PC-3 (cell line): ENCODE results near the gene PTPRN2. TPM values are rescaled to one million over a fixed set of nuclear protein-coding genes. Genes with fewer than 3 reads are reported as not detected.

Experiments used
- ATAC-seq: fragments of 200-7000 bp; cut with Tn5 transposase; 2 replicates; pipeline ENCODE4 v1.9.1; 2020; ENCODE audit warnings: mild to moderate bottlenecking, moderate library complexity
- BruUV-seq: library from RNA; stranded (reverse); fragments of 400-500 nt; replicated peaks from 2 replicates; lab custom pipeline; 2021; lab: Mats Ljungman, UMichigan
- CTCF ChIA-PET: fragments of 300-600 bp; sonication (Branson Sonifier 250); formaldehyde crosslinking; loops from one replicate; lab custom pipeline; 2022; ENCODE audit warnings: antibody characterized with exemption; lab: Charles Lee
- POLR2A ChIA-PET: fragments of 300-600 bp; sonication (Branson Sonifier 250); formaldehyde crosslinking; loops from one replicate; lab custom pipeline; 2022; ENCODE audit warnings: antibody characterized with exemption; ENCODE audit not compliant: unreplicated experiment; lab: Charles Lee
- DNase-seq: peaks from one replicate; pipeline ENCODE4 v3.0.0-alpha.2; 2015
- H2AFZ ChIP-seq: fragments of 300-600 bp; sonication (generic); 2 replicates; pipeline ENCODE4 v1.6.0; 2016; ENCODE audit warnings: antibody characterized with exemption, low read length
- H3F3A ChIP-seq: fragments of 300-600 bp; sonication (generic); one replicate; pipeline ENCODE4 v1.6.0; 2017; ENCODE audit warnings: antibody characterized with exemption, low read length, control low read depth, mild to moderate bottlenecking; ENCODE audit not compliant: unreplicated experiment
- H3K27ac ChIP-seq: fragments of 300-600 bp; sonication (generic); 2 replicates; pipeline ENCODE4 v1.5.1; 2016; ENCODE audit warnings: mild to moderate bottlenecking, low read length
- H3K27me3 ChIP-seq: fragments of 300-600 bp; sonication (generic); 2 replicates; pipeline ENCODE4 v1.6.1; 2016; ENCODE audit warnings: low read length, mixed read lengths
- H3K36me3 ChIP-seq: fragments of 300-600 bp; sonication (generic); 2 replicates; pipeline ENCODE4 v1.6.1; 2016; ENCODE audit warnings: low read depth, mixed run types, low read length, mixed read lengths
- H3K4me1 ChIP-seq: fragments of 300-600 bp; sonication (generic); 2 replicates; pipeline ENCODE4 v1.5.1; 2016; ENCODE audit warnings: low read length; ENCODE audit not compliant: insufficient read depth
- H3K4me2 ChIP-seq: fragments of 300-600 bp; sonication (generic); 2 replicates; pipeline ENCODE4 v1.6.0; 2016; ENCODE audit warnings: low read length
- H3K4me3 ChIP-seq: fragments of 300-600 bp; sonication (generic); 2 replicates; pipeline ENCODE4 v1.5.1; 2016; ENCODE audit warnings: mild to moderate bottlenecking, low read length, mixed read lengths
- H3K79me2 ChIP-seq: fragments of 300-600 bp; sonication (generic); 2 replicates; pipeline ENCODE4 v1.6.1; 2017; ENCODE audit warnings: low read length, mixed read lengths
- H3K9ac ChIP-seq: fragments of 300-600 bp; sonication (generic); 2 replicates; pipeline ENCODE4 v1.6.0; 2016; ENCODE audit warnings: mild to moderate bottlenecking, low read length
- H3K9me2 ChIP-seq: fragments of 300-600 bp; sonication (generic); replicated peaks from 2 replicates; pipeline ENCODE4 v1.6.1; 2016; ENCODE audit warnings: mixed run types, low read length, mixed read lengths
- H3K9me3 ChIP-seq: fragments of 300-600 bp; sonication (generic); 2 replicates; pipeline ENCODE4 v1.6.1; 2016; ENCODE audit warnings: low read length, mixed read lengths
- H4K20me1 ChIP-seq: fragments of 300-600 bp; sonication (generic); 2 replicates; pipeline ENCODE4 v1.6.1; 2016; ENCODE audit warnings: low read length, mixed read lengths
- EZH2 ChIP-seq: fragments of 300-600 bp; sonication (generic); IDR thresholded peaks from one replicate; pipeline ENCODE4 v1.6.1; 2017; ENCODE audit warnings: antibody characterized with exemption, mild to moderate bottlenecking, low read length; ENCODE audit not compliant: unreplicated experiment
- EZH2phosphoT487 ChIP-seq: fragments of 300-600 bp; sonication (generic); IDR thresholded peaks from 2 replicates; pipeline ENCODE4 v1.6.1; 2018; ENCODE audit warnings: mild to moderate bottlenecking, antibody characterized with exemption, low read length, borderline replicate concordance
- intact Hi-C: fragments of 100-400 bp; cut with micrococcal nuclease; formaldehyde crosslinking; loops from 2 replicates; pipeline ENCODE4 v1.9.0; 2023
- total RNA-seq: library from RNA; depleted of rRNA; stranded (reverse); fragments of >200 nt; gene quantifications from 2 replicates; pipeline ENCODE4 v1.2.3, GENCODE V29; 2014
- TF ChIP-seq, protein P1 (sequence below): fragments of 300-600 bp; sonication (generic); conservative IDR thresholded peaks from 2 replicates; pipeline ENCODE4 v1.5.1; 2017; ENCODE audit warnings: antibody characterized with exemption, low read depth, mild to moderate bottlenecking, low read length

PTPRN2 gene
- total RNA-seq, 1 experiment from 2014 or later, result 3.2 TPM

DNA sequence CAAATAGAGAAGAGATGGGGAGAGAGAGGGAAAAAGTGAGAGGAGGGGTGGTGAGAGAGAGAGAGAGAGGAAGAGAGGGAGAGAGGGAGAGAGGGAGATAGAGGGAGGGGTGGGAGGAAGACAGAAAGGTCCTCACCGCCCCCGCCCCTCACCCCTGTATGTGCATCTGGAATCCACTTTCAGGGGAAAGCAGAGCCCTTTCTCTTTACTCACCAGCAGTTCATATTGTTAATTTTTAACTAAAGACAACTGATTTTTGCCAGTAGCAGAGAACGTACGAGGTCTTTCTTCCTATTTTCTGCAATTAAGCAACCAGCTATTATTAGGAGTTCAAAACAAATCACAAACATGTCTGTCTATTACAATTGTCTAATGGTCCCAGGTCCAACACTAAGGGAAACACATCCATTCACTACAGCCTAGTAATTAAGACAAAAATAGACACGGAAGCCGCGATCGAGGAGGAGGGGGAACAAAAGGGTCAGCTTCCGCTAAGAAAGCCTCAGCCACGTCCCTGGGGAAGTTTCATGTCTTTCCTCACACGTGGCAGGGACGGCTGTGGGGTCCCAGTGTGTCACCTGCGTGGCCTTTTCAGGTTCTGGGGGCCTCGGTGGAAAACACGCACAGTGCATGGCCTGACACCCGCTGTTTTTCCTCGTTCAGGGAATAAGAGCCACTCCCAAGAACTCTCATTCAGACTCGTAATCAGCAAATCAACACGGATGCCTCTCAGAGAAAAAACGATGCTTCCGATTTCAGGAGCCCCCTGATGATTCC, 572.0 kb downstream of the PTPRN2 start:
- H3K4me2 ChIP-seq, result no peak overlapping the region
- TF ChIP-seq, protein P1, sequence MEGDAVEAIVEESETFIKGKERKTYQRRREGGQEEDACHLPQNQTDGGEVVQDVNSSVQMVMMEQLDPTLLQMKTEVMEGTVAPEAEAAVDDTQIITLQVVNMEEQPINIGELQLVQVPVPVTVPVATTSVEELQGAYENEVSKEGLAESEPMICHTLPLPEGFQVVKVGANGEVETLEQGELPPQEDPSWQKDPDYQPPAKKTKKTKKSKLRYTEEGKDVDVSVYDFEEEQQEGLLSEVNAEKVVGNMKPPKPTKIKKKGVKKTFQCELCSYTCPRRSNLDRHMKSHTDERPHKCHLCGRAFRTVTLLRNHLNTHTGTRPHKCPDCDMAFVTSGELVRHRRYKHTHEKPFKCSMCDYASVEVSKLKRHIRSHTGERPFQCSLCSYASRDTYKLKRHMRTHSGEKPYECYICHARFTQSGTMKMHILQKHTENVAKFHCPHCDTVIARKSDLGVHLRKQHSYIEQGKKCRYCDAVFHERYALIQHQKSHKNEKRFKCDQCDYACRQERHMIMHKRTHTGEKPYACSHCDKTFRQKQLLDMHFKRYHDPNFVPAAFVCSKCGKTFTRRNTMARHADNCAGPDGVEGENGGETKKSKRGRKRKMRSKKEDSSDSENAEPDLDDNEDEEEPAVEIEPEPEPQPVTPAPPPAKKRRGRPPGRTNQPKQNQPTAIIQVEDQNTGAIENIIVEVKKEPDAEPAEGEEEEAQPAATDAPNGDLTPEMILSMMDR, result no peak
- TF ChIP-seq EZH2 (no peak), EZH2phosphoT487 (no peak)
- BruUV-seq, result no TSS peak

DNA sequence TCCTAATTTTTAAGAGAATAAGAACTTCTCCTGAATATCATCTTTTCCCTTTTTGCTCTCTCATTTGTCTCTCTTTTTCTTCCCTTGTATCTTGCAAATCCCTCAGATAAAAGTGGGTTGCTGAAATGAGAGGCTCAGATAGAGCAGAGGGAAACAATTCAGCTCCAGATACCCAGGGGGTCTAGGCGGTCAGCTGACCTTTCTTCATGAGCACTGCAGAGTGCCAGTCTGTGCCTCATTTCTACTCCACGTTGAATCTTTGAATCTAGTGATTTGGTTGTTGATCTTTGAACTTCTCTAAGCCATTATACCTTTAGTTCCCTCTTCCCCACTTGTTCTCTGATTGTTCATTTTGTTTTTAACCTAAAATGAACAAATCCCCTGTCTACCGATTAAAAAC, 572.6 kb downstream of the PTPRN2 start:
- ChIA-PET CTCF (no interaction called here), POLR2A (no interaction called here)
- Histone ChIP-seq H3K9me3 (no peaks in the 10 kb centered on the region), H4K20me1 (no peaks in the 10 kb centered on the region), H3K27me3 (peaks cover 17% of the 10 kb centered on the region), H3K79me2 (no peaks in the 10 kb centered on the region), H3K4me3 (no peak overlapping the region), H3K9ac (no peak overlapping the region), H3K4me2 (no peak overlapping the region), H2AFZ (no peak overlapping the region), H3F3A (no peaks in the 10 kb centered on the region), H3K36me3 (no peaks in the 10 kb centered on the region), H3K9me2 (no peaks in the 10 kb centered on the region), H3K4me1 (no peaks in the 10 kb centered on the region), H3K27ac (no peak overlapping the region)
- intact Hi-C loops, result no loop called here
- TF ChIP-seq EZH2phosphoT487 (no peak), EZH2 (no peak)
- TF ChIP-seq, protein P1, result no peak
- DNase-seq (no peak), ATAC-seq (no peak)
- no TSS peak for BruUV-seq

More for the DNA sequence above, 572.0 kb downstream of the PTPRN2 start:
- H3K36me3 ChIP-seq, result no peaks in the 10 kb centered on the region
- no peaks in the 10 kb centered on the region for H4K20me1 ChIP-seq
- no peaks in the 10 kb centered on the region for H3K79me2 ChIP-seq
- no peaks in the 10 kb centered on the region for H3F3A ChIP-seq
- ChIA-PET CTCF (no interaction called here), POLR2A (no interaction called here)
- H3K27me3 ChIP-seq, result peaks cover 20% of the 10 kb centered on the region
- no peaks in the 10 kb centered on the region for H3K9me3 ChIP-seq
- intact Hi-C loops, result no loop called here
- no peak overlapping the region for H3K9ac ChIP-seq
- no peak for ATAC-seq
- DNase-seq, result no peak
- H2AFZ ChIP-seq, result no peak overlapping the region
- H3K27ac ChIP-seq, result no peak overlapping the region
- H3K4me3 ChIP-seq, result no peak overlapping the region
- no peaks in the 10 kb centered on the region for H3K9me2 ChIP-seq
- no peaks in the 10 kb centered on the region for H3K4me1 ChIP-seq

DNA sequence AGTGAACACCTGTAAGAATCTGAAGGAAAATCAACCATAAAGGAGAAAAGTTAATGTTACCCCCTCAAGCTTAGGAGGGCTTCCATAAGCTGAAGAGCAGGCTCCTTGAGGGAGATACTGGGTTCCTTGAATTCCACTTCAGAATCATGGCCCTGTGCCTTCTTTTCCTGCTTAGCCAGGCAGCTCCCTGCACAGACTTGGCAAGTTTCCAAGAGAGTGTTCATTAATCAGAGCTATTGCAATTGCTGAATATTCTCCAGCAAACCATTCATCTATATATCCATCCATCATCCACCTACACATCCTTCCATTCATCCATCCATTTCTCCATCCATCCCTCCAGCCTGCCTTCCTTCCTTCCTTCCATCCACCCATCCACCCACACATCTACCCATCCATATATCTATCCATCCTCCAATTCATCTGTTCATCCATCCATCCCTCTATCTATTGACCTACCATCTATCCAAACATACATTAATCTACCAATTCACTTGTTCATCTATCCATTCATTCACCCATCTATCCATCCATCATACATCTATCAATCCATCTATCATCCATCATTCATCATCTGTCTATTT, 574.4 kb downstream of the PTPRN2 start:
- intact Hi-C loops, result no loop called here
- H3K27me3 ChIP-seq, result peaks cover 18% of the 10 kb centered on the region
- no peak overlapping the region for H3K27ac ChIP-seq
- TF ChIP-seq EZH2phosphoT487 (no peak), EZH2 (no peak)
- TF ChIP-seq, protein P1, result no peak
- no peaks in the 10 kb centered on the region for H3K9me3 ChIP-seq
- H3F3A ChIP-seq, result no peaks in the 10 kb centered on the region
- H3K36me3 ChIP-seq, result no peaks in the 10 kb centered on the region
- ChIA-PET POLR2A (no interaction called here), CTCF (no interaction called here)
- H3K4me2 ChIP-seq, result no peak overlapping the region
- no peaks in the 10 kb centered on the region for H3K9me2 ChIP-seq
- no peaks in the 10 kb centered on the region for H4K20me1 ChIP-seq
- no peak overlapping the region for H2AFZ ChIP-seq
- H3K4me3 ChIP-seq, result no peak overlapping the region
- no peak for DNase-seq
- H3K9ac ChIP-seq, result no peak overlapping the region
- H3K4me1 ChIP-seq, result no peaks in the 10 kb centered on the region
- H3K79me2 ChIP-seq, result no peaks in the 10 kb centered on the region
- ATAC-seq, result no peak
- BruUV-seq, result no TSS peak
